ENCODE data around the gene LKAAEAR1.

The LKAAEAR1 gene

DNA sequence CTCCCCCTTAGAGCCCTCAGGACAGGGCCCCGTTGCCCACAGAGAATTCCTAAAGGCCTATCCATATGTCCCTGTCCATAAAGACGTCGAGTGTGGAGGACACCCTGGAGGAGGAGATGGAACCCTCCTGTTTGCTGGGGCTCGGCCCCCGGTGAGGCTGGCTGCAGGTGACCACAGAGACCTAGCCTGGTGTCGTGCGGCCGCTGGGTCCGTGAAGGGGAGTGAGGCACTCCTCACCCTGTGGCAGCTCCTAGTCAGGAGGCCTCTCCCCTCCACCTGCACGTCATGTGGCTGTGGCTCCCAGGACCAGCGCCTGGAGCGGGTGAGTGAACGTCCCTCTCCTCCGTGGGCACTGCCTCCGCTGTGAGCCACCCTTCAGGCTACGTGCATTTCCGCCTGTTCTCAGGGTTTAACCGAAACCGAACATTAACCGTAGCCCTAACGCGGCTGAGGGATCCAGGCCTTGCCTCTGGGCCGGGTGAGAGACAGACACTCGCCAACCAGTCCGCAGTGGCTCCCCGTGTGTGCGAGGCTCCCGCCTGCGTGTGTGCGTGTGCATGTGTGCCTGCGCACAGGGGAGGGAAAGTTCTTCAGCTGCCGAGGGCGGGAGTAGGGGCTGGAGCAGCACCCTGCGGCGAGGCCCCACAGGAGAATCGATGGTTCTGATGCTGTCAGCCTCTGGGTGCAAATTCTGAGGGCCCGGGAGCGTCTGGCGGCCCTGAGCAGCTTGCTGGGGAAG, 27.1 kb downstream of the LKAAEAR1 start:
- peaks cover 25% of the 10 kb centered on the region for H3K4me1 ChIP-seq (ENCODE audit: insufficient read depth, low read length)
- H3K27me3 ChIP-seq (ENCODE audit: insufficient read depth, low read length), result peaks cover 31% of the 10 kb centered on the region
- no peak overlapping the region for H3K4me3 ChIP-seq (ENCODE audit: low read length)
- H3K36me3 ChIP-seq (ENCODE audit: insufficient read depth, low read length), result no peaks in the 10 kb centered on the region
- no peak overlapping the region for H2AFZ ChIP-seq (ENCODE audit: low read depth, low read length)
- no peaks in the 10 kb centered on the region for H3K9me3 ChIP-seq (ENCODE audit: low read length)

DNA sequence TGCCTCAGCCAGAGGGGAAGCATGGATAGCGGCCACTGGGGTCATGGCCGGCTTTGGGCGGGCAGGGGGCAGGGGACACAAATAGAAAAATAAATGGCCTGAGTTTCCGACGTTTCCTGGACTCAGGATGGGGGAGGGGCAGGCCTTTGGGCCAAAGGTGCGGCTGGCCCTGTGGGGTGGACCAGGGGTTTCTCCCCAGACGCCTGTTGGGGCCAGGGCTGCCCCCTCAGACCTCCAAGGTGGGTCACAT, 27.6 kb downstream of the LKAAEAR1 start:
- peaks cover 36% of the 10 kb centered on the region for H3K27me3 ChIP-seq (ENCODE audit: insufficient read depth, low read length)
- no peak overlapping the region for H2AFZ ChIP-seq (ENCODE audit: low read depth, low read length)
- peaks cover 24% of the 10 kb centered on the region for H3K4me1 ChIP-seq (ENCODE audit: insufficient read depth, low read length)
- no peak overlapping the region for H3K4me3 ChIP-seq (ENCODE audit: low read length)
- H3K36me3 ChIP-seq (ENCODE audit: insufficient read depth, low read length), result no peaks in the 10 kb centered on the region
- H3K9me3 ChIP-seq (ENCODE audit: low read length), result no peaks in the 10 kb centered on the region

DNA sequence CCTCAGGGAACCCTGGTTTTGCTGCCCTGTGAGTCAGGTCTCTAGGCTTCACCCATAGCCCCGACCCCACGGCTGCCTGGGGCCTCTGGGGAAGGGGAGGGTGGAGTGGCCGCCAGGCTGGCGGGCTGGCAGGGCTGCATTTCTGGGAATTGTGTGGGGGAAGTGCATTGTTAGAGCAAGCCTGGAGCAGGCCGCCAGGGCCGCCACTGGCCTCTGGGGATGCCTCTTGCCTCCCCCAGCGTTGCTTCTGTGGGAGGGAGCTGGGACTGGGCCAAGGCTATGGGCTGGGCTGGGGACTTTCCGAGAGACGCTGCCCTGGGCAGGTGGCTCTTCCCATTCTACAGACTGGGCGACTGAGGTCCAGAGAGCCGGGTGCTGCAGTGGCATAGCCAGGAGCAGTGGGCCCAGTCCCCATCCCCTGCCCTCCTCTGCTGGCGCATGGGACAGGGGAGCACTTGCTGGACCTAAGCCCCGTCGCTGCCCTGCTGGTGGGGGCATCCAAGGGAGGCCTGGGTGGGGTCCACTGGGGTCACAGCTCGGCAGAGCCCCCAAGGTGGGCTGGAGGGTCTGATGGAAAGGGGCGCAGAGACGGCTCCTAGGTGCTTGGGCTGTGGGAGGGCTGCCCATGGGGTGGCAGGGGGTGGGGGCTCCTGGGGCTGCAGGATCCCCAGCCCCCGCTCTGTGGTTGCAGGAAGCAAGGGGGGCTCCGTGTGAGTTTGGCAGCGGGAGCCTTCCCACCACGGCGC, 28.1 kb downstream of the LKAAEAR1 start:
- H3K36me3 ChIP-seq (ENCODE audit: insufficient read depth, low read length), result no peaks in the 10 kb centered on the region
- H3K9me3 ChIP-seq (ENCODE audit: low read length), result no peaks in the 10 kb centered on the region
- no peak overlapping the region for H2AFZ ChIP-seq (ENCODE audit: low read depth, low read length)
- H3K4me1 ChIP-seq (ENCODE audit: insufficient read depth, low read length), result peaks cover 24% of the 10 kb centered on the region
- peaks cover 41% of the 10 kb centered on the region for H3K27me3 ChIP-seq (ENCODE audit: insufficient read depth, low read length)
- H3K4me3 ChIP-seq (ENCODE audit: low read length), result no peak overlapping the region

DNA sequence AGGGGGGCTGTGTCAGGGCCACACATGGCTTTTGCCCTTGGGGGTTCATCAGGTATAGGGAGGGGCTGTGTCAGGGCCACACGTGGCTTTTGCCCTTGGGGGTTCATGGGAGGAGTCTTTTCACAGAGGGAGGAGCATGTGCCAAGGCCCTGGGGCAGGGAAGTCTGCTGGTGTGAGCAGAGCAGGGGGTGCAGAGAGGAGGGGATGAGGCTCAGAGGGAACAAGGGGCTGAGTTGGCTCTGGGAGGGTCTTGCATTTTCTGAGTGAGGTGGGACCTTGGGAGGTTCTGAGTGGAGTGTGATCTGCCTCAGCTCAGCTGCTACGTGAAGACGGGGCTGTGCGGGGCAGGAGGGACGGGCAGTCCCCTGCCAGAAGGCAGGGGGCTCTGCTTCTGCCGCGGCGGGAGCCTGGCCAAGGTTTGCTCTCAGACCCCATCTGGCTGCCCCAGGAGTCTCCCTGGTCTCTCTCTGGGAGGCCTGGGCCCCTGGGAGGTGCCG, 28.8 kb downstream of the LKAAEAR1 start:
- Histone ChIP-seq H3K4me1 (ENCODE audit: insufficient read depth, low read length) (peaks cover 24% of the 10 kb centered on the region), H2AFZ (ENCODE audit: low read depth, low read length) (no peak overlapping the region), H3K27me3 (ENCODE audit: insufficient read depth, low read length) (peaks cover 47% of the 10 kb centered on the region), H3K4me3 (ENCODE audit: low read length) (no peak overlapping the region), H3K9me3 (ENCODE audit: low read length) (no peaks in the 10 kb centered on the region), H3K36me3 (ENCODE audit: insufficient read depth, low read length) (no peaks in the 10 kb centered on the region)

DNA sequence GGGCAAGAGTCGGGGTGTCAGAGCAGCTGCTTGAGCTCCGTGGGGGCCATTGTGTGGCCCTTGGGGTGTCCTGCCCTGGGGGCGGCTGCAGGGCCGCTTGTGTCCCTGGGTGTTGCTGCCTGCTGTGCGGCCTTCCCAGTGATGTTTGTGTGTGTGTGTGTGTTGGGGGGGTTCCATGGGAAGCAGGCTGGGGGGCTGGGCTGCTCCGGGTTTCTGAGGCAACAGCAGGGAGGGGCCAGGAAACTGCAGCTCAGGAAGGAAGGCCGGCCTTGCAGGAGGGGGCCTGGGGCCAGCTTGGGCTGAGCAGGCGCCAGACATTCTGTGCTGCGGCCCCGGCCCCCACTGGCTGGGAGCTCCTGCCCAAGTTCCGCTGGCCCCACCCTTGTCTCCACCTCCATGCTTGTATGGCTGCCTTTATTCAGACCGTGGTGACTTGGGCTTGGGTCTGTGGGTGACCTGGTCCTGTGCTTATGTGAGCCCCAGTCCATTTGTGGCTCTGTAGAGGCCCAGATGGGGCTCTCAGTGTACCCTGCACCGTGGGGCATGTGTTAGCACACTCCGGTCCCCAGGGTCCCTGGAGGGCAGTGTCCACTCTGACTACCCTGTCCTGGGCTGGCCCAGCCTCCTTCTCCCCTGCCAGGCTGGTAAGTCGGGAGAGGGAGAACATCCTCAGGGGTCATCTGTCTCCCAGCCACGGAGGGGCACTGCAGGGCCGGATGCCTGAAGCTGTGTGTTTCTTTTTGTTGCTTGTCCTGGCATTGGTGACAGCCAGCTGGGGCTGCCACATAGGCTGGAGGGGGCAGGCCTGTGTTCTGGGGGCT, 30.1 kb downstream of the LKAAEAR1 start:
- H3K36me3 ChIP-seq (ENCODE audit: insufficient read depth, low read length), result no peaks in the 10 kb centered on the region
- peaks cover 53% of the 10 kb centered on the region for H3K27me3 ChIP-seq (ENCODE audit: insufficient read depth, low read length)
- no peak overlapping the region for H2AFZ ChIP-seq (ENCODE audit: low read depth, low read length)
- H3K4me1 ChIP-seq (ENCODE audit: insufficient read depth, low read length), result peaks cover 32% of the 10 kb centered on the region
- H3K9me3 ChIP-seq (ENCODE audit: low read length), result no peaks in the 10 kb centered on the region
- H3K4me3 ChIP-seq (ENCODE audit: low read length), result no peak overlapping the region

DNA sequence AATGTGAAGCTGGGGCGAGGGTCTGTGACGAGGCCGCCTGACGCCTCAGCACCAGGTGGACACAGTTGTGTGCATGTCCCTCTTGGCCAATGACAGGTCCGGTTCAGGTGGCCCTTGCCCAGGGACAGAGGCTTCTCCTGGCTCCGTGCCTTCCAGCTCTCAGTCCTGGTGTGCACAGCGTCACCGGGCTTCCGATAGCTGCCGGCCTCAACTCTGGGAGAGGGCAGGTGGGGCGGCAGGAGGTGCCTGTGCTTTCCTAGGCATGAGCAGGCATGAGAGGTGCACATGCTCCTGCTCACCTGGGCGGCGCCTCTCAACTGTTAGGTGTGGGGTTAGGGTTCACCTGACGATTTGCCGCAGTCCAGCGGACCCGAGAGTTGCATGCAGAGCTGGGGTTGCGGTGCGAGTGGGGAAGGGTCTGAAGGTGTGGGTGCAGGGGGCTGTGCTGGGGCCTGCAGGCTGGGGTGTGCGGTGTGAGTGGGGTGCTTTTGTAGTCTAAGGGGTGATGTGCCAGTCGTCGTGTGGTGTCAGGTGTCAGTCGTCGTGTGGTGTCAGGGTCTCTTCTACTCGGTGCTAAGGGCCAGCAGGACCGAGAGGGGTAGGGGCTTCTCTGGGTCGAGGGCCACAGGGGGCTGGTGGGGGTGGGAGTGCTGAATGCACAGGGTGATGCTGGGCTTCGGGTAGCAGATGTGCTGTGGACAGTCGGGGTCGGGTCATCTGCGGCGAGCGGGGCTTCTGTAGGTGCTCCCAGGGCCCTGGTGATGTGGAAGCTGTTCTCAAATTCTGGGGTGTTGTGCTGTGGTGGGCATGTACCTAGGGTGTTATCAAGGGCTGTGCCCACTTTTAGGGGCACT, 31.0 kb downstream of the LKAAEAR1 start:
- H2AFZ ChIP-seq (ENCODE audit: low read depth, low read length), result no peak overlapping the region
- peaks cover 59% of the 10 kb centered on the region for H3K27me3 ChIP-seq (ENCODE audit: insufficient read depth, low read length)
- H3K36me3 ChIP-seq (ENCODE audit: insufficient read depth, low read length), result no peaks in the 10 kb centered on the region
- H3K4me3 ChIP-seq (ENCODE audit: low read length), result no peak overlapping the region
- peaks cover 32% of the 10 kb centered on the region for H3K4me1 ChIP-seq (ENCODE audit: insufficient read depth, low read length)
- H3K9me3 ChIP-seq (ENCODE audit: low read length), result no peaks in the 10 kb centered on the region

DNA sequence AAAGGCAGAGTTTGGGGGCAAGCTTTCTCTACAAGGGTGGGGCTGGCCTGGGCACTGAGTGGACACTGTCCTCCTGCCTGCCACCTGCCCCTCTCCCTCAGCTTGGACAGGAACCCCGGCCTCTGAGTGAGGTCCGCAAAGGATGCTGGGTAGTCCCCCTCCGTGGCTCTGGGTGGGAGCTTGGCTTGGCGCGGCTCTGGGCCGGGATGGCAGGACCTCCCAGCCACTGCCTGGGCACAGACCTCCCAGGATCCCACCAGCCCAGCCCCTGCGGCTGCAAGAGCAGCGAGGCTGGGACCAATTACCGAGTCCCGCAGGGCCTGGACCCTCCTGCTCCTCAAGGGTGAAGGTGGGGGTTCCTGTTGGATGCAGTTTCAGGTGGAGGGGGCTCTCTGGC, 31.9 kb downstream of the LKAAEAR1 start:
- Histone ChIP-seq H3K4me1 (ENCODE audit: insufficient read depth, low read length) (peaks cover 32% of the 10 kb centered on the region), H3K27me3 (ENCODE audit: insufficient read depth, low read length) (peaks cover 68% of the 10 kb centered on the region), H3K9me3 (ENCODE audit: low read length) (no peaks in the 10 kb centered on the region), H3K36me3 (ENCODE audit: insufficient read depth, low read length) (no peaks in the 10 kb centered on the region), H2AFZ (ENCODE audit: low read depth, low read length) (no peak overlapping the region), H3K4me3 (ENCODE audit: low read length) (no peak overlapping the region)

DNA sequence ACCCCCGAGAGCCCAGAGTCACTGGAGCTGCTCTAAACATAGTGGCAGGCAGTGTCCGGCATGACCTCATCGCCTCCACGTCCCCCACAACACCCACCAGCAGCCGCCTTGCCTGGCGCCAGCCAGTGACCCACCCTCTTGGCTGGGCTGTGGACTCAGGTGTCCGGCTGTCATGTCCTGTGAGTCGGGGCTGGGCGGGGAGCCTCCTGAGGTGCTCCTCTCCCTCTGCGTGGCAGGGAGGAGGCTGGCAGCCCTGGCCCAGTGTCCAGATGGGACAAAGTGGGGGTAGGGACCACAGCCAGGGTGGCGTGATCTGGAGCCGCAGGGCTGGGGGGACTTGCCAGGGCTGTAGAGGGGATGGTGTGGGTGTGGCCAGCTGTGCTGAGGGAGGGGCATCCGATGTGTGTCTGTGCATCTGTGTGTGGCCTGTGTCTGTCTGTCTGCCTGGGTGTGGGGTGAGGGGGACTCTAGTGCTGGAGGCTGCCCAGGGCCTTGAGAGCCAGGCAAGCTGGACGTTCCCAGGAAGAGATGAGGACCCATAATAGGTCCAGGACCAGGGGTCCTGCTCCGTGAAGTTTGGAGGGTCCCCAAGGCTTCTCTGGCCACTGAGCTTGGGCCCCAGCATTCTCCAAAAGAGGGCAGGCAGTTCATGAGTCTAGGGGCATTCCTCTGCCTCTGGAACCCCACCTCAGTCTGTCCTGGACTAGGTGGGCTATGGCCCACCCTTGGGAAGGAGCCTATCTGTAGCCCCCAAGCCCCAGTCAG, 32.5 kb downstream of the LKAAEAR1 start:
- H3K27me3 ChIP-seq (ENCODE audit: insufficient read depth, low read length), result peaks cover 74% of the 10 kb centered on the region
- no peaks in the 10 kb centered on the region for H3K36me3 ChIP-seq (ENCODE audit: insufficient read depth, low read length)
- no peak overlapping the region for H3K4me3 ChIP-seq (ENCODE audit: low read length)
- H2AFZ ChIP-seq (ENCODE audit: low read depth, low read length), result no peak overlapping the region
- H3K9me3 ChIP-seq (ENCODE audit: low read length), result no peaks in the 10 kb centered on the region
- peaks cover 27% of the 10 kb centered on the region for H3K4me1 ChIP-seq (ENCODE audit: insufficient read depth, low read length)

DNA sequence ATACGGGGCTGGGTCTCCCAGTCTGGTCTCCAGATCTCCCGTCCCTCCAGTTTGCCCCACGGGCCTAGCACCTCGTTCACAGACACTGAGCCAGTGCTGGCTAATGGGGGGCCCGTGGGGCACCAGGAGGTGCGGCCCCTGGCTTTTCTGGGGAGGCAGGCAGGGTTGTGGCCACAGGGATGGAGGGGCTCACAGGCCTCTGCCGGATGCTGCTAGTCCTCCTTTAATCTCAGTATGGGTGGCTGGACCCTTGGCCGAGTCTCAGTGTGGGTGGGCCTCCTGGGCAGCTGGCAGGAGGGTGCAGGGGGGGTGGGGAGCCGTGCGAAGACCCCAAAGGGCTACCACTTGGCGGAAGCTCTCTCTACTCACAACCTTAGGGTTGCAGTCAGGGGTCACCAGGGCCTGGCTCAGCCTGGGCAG, 33.2 kb downstream of the LKAAEAR1 start:
- no peaks in the 10 kb centered on the region for H3K36me3 ChIP-seq (ENCODE audit: insufficient read depth, low read length)
- H3K9me3 ChIP-seq (ENCODE audit: low read length), result no peaks in the 10 kb centered on the region
- H2AFZ ChIP-seq (ENCODE audit: low read depth, low read length), result no peak overlapping the region
- peaks cover 21% of the 10 kb centered on the region for H3K4me1 ChIP-seq (ENCODE audit: insufficient read depth, low read length)
- no peak overlapping the region for H3K4me3 ChIP-seq (ENCODE audit: low read length)
- H3K27me3 ChIP-seq (ENCODE audit: insufficient read depth, low read length), result peaks cover 81% of the 10 kb centered on the region

DNA sequence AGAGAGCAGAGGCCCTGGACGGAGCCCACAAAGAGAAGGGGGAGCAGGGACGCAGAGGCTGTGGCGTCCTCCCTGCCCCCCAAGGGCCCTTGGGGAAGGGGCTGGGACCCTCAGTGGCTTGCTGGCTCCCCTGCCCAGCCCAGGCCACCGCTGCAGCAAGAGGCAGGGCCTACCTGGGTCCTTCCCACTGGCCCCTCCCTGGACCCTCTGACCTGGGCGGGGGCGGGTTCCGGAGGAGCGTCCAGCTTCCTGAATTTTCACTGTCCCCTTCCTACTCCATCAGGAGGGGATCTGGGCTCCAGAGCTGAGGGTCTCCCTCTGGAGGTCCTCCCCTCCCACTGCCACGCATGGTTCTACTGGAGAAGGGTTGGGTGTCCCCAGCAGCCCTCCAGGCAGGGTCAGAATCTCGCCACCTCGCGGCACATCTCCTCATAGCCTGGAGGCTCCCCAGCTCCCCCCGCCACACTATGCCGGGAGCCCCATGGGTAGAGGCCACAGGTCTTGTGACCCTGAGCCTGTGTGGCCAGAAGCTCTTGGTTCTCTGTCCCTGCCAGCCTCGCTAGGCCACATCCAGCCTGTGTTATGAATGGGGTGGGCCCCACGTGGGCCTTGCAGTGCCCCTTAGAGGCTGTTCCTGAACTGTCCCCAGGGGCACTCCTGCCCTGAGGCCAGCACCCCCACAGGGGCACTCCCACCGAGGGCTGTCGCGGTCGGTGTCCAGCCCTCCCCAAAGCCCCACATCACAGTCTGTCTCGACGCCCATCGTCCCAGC, 33.8 kb downstream of the LKAAEAR1 start:
- H3K9me3 ChIP-seq (ENCODE audit: low read length), result no peaks in the 10 kb centered on the region
- no peaks in the 10 kb centered on the region for H3K36me3 ChIP-seq (ENCODE audit: insufficient read depth, low read length)
- peaks cover 15% of the 10 kb centered on the region for H3K4me1 ChIP-seq (ENCODE audit: insufficient read depth, low read length)
- no peak overlapping the region for H2AFZ ChIP-seq (ENCODE audit: low read depth, low read length)
- peaks cover 86% of the 10 kb centered on the region for H3K27me3 ChIP-seq (ENCODE audit: insufficient read depth, low read length)
- H3K4me3 ChIP-seq (ENCODE audit: low read length), result no peak overlapping the region

DNA sequence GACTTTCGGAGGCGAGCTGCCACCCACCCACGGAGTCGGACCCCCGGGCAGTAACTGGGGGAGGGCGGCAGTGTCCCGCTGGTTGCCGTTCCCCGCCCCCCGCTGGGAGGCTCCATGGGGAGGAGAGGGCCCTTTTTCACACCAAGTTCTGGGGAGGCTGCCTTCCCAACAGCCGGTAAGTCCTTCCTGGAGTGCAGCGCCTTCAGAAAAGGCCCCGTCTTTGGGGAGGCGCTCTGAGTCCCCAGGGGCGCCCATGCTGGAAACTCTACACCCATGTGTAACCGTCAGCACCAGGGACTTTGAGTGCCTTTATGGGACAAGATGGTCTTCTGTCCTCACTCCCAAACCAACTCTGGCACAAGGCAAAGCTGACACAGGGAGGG, 34.3 kb downstream of the LKAAEAR1 start:
- H3K4me3 ChIP-seq (ENCODE audit: low read length), result no peak overlapping the region

More for the DNA sequence above, 34.3 kb downstream of the LKAAEAR1 start:
- peaks cover 15% of the 10 kb centered on the region for H3K4me1 ChIP-seq (ENCODE audit: insufficient read depth, low read length)
- no peaks in the 10 kb centered on the region for H3K9me3 ChIP-seq (ENCODE audit: low read length)
- no peaks in the 10 kb centered on the region for H3K36me3 ChIP-seq (ENCODE audit: insufficient read depth, low read length)
- peaks cover 89% of the 10 kb centered on the region for H3K27me3 ChIP-seq (ENCODE audit: insufficient read depth, low read length)
- no peak overlapping the region for H2AFZ ChIP-seq (ENCODE audit: low read depth, low read length)

Measured in neuron (in vitro differentiated cells).